Stimulated activated naive CD8-positive, alpha-beta T cell treated with anti-CD3 and anti-CD28 coated beads, Interleukin-15, Interleukin-2, amounts not matched to agents 100 U/mL and 50 U/mL, for 24 hours (primary cell): Measurements from ENCODE around the gene ZNF277.

Experiments used
- ATAC-seq: fragments of 150-1000 bp; cut with Tn5 transposase; one replicate; pipeline ENCODE4 v1.10.0; 2021
- DNase-seq: peaks from one replicate; pipeline ENCODE4 v3.0.0; 2021

Gene ZNF277

GRCh38 chr7:112254709-112255387 lies 48.4 kb downstream of the ZNF277 start:
- DNase-seq (no peak), ATAC-seq (no peak)

- DNase-seq, result no peak
These were observed 48.9 kb downstream of the ZNF277 start for GRCh38 chr7:112255388-112255720.

GRCh38 chr7:112257073-112257472 lies 50.6 kb downstream of the ZNF277 start:
- no peak for DNase-seq

More at GRCh38 chr7:112255388-112255720, 48.9 kb downstream of the ZNF277 start:
- no peak for ATAC-seq

GRCh38 chr7:112260911-112261310 lies 54.4 kb downstream of the ZNF277 start:
- ATAC-seq, result no peak
- no peak for DNase-seq

More at GRCh38 chr7:112257073-112257472, 50.6 kb downstream of the ZNF277 start:
- no peak for ATAC-seq

GRCh38 chr7:112262036-112262435 lies 55.5 kb downstream of the ZNF277 start:
- DNase-seq (no peak), ATAC-seq (no peak)

GRCh38 chr7:112262855-112263487 lies 56.5 kb downstream of the ZNF277 start:
- ATAC-seq, result no peak
- no peak for DNase-seq

GRCh38 chr7:112263519-112263918 lies 57.0 kb downstream of the ZNF277 start:
- no peak for DNase-seq
- ATAC-seq, result no peak

- ATAC-seq (no peak), DNase-seq (no peak)
These were observed 59.6 kb downstream of the ZNF277 start for GRCh38 chr7:112266141-112266540.

- ATAC-seq, result no peak
- no peak for DNase-seq
These were observed 60.2 kb downstream of the ZNF277 start for GRCh38 chr7:112266595-112267270.

GRCh38 chr7:112267944-112268691 lies 61.6 kb downstream of the ZNF277 start:
- DNase-seq, result no peak

GRCh38 chr7:112271162-112271561 lies 64.7 kb downstream of the ZNF277 start:
- DNase-seq (no peak), ATAC-seq (no peak)

More at GRCh38 chr7:112267944-112268691, 61.6 kb downstream of the ZNF277 start:
- ATAC-seq, result no peak

GRCh38 chr7:112272921-112273561 lies 66.5 kb downstream of the ZNF277 start:
- ATAC-seq (peak; percentile 52), DNase-seq (no peak)

GRCh38 chr7:112279042-112279441 lies 72.5 kb downstream of the ZNF277 start:
- DNase-seq (no peak), ATAC-seq (no peak)

- DNase-seq (no peak), ATAC-seq (no peak)
These were observed 73.8 kb downstream of the ZNF277 start for GRCh38 chr7:112280267-112280666.

GRCh38 chr7:112282476-112283188 lies 76.1 kb downstream of the ZNF277 start:
- DNase-seq (no peak), ATAC-seq (no peak)

- DNase-seq, result no peak
- no peak for ATAC-seq
These were observed 77.0 kb downstream of the ZNF277 start for GRCh38 chr7:112283382-112283910.

GRCh38 chr7:112286250-112287086 lies 80.0 kb downstream of the ZNF277 start:
- DNase-seq (no peak), ATAC-seq (no peak)

GRCh38 chr7:112288301-112288700 lies 81.8 kb downstream of the ZNF277 start:
- DNase-seq (no peak), ATAC-seq (no peak)

- no peak for ATAC-seq
- DNase-seq, result no peak
These were observed 83.6 kb downstream of the ZNF277 start for GRCh38 chr7:112290065-112290464.

GRCh38 chr7:112292162-112292561 lies 85.7 kb downstream of the ZNF277 start:
- no peak for DNase-seq
- ATAC-seq, result no peak
